Measurements from ENCODE around the gene UGDH.
"Not testable (repeated sequence)": the region's sequence is repeated elsewhere in the genome, so short reads cannot be mapped to it uniquely, and the experiment has no call there.

The UGDH gene

GRCh38 chr4:39527296-39528060 is at the start of gene UGDH:
Gene UGDH (minus strand): TSS chr4:39527439. CDS start chr4:39521512, 5,927 bp downstream.
- in situ Hi-C loops (cut with MboI; ENCODE audit: low sequenced_read_pairs), result no loop called here

- in situ Hi-C loops (cut with MboI; ENCODE audit: low sequenced_read_pairs), result no loop called here
Measured at GRCh38 chr4:39574946-39575345, 47.7 kb upstream of the UGDH start.

- in situ Hi-C loops (cut with MboI; ENCODE audit: low sequenced_read_pairs), result no loop called here
Measured at GRCh38 chr4:39571504-39571903, 44.3 kb upstream of the UGDH start.

- in situ Hi-C loops (cut with MboI; ENCODE audit: low sequenced_read_pairs), result no loop called here
Measured at GRCh38 chr4:39571054-39571453, 43.8 kb upstream of the UGDH start.

GRCh38 chr4:39569209-39569608 is 42.0 kb upstream of the UGDH start:
- in situ Hi-C loops (cut with MboI; ENCODE audit: low sequenced_read_pairs), result no loop called here

GRCh38 chr4:39568805-39569204 is 41.6 kb upstream of the UGDH start:
- in situ Hi-C loops (cut with MboI; ENCODE audit: low sequenced_read_pairs), result no loop called here

- in situ Hi-C loops (cut with MboI; ENCODE audit: low sequenced_read_pairs), result no loop called here
Measured at GRCh38 chr4:39565878-39566600, 38.8 kb upstream of the UGDH start.

GRCh38 chr4:39563346-39563847 is 36.2 kb upstream of the UGDH start:
- in situ Hi-C loops (cut with MboI; ENCODE audit: low sequenced_read_pairs), result no loop called here

GRCh38 chr4:39562792-39563191 is 35.6 kb upstream of the UGDH start:
- in situ Hi-C loops (cut with MboI; ENCODE audit: low sequenced_read_pairs), result no loop called here

- in situ Hi-C loops (cut with MboI; ENCODE audit: low sequenced_read_pairs), result no loop called here
Measured at GRCh38 chr4:39559626-39560025, 32.4 kb upstream of the UGDH start.

DNA sequence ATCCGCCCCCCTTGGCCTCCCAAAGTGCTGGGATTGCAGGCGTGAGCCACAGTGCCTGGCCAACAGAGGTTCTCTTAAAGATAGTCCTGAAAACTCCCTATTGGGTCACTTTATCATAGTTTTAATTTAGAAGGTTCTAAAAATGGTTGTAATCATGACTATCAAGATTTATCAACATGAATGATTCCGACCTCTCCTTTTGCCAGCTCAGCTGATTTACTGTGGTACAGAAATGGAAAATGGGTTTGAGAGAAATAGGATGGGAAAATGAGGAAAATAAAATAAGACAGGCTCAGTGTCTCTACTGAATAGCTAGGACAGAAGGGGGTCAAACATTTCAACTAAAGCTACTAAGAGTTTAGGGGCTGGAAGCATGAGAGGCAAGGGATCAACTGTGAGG is 28.2 kb upstream of the UGDH start:
- in situ Hi-C loops (cut with MboI; ENCODE audit: low sequenced_read_pairs), result no loop called here

GRCh38 chr4:39548425-39549067 is 21.3 kb upstream of the UGDH start:
- in situ Hi-C loops (cut with MboI; ENCODE audit: low sequenced_read_pairs), result no loop called here

DNA sequence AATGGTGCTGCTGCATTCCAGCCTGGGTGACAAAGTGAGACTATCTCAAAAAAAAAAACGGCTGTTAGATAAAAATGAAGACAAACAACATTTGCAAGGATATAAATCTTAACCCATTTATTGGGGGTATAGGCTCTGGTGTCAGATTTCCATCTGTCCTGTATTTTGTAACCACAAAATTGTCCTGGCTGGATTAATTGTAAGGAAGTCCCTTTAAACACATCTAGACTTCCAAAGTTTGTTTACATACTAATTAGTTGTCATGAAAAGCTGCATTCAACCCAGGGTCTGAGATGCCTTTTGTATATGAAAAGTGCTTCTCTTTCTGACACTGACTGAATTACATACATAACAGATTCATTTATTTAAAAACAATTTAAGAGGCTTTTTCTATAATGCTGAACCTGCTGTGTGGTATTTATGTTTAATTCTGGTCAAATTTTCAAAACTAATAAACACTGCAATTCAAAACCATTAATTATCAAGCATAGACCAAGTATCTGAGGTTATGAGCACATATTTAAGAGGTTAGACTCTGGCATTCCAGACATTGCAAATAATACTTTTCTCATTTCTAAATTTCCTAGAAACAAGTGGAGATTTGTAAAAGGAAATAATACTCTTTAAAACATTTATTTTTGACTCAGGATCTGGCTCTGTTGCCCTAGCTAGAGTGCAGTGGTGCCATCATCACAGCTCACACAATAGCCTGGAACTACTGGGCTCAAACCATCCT is 17.5 kb upstream of the UGDH start:
- in situ Hi-C loops (cut with MboI; ENCODE audit: low sequenced_read_pairs), result no loop called here

- in situ Hi-C loops (cut with MboI; ENCODE audit: low sequenced_read_pairs), result not testable (repeated sequence)
Measured at GRCh38 chr4:39544080-39544479, 16.8 kb upstream of the UGDH start.

- in situ Hi-C loops (cut with MboI; ENCODE audit: low sequenced_read_pairs), result no loop called here
Measured at GRCh38 chr4:39543034-39543433, 15.8 kb upstream of the UGDH start.

- in situ Hi-C loops (cut with MboI; ENCODE audit: low sequenced_read_pairs), result no loop called here
Measured at GRCh38 chr4:39542611-39543012, 15.4 kb upstream of the UGDH start.

DNA sequence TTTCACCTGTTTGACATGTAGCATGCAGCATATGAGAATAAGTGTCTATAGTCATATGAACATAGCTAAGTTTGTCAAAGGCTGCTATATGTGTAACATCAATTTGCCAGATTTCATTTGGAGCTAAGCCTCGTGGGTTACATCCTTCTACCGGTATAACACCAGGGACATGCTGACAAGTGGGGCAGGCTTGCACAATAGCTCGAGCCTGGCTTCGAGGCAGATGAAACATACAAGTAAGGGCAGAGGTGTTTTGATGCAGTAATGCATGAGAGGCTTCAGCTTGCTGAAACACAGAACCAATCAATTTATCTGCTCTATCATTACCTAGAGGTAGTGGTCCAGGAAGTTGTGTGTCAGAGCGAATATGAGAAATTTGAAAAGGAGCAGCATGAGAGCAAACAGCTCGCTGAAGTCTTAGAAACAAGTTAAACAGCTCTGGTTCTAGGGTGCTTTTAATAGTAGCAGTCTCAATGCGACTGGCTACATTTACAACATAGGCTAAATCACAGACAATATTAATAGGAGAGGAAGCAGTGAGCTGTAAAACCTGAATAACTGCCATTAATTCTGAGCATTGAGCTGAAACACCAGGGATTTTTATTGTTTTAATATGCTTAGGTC is 14.9 kb upstream of the UGDH start:
- in situ Hi-C loops (cut with MboI; ENCODE audit: low sequenced_read_pairs), result no loop called here

DNA sequence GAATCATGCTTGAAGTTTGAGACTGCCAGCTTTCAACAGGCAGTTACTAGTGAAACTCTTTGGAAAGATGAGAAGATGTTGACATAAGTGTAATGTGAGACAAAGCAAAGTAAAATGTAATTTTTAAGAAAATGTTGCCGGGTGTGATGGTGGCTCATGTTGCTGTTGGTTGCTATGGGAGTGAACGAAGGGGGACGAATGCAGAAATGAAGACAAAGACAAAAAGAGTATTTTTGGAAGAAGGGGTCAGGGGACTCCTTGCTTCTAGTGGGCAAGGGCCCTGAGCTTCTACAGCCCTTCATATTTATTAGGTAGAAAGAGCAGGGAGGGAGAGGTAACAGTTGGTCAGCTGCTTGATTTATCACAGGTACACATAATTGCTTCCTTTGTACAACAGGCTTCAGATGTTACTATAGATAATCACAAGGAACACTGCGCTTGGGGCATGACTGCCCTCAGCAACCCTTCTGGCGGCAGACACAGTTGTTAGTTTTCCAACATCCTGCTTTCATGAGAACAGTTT is 11.9 kb upstream of the UGDH start:
- in situ Hi-C loops (cut with MboI; ENCODE audit: low sequenced_read_pairs), result no loop called here

DNA sequence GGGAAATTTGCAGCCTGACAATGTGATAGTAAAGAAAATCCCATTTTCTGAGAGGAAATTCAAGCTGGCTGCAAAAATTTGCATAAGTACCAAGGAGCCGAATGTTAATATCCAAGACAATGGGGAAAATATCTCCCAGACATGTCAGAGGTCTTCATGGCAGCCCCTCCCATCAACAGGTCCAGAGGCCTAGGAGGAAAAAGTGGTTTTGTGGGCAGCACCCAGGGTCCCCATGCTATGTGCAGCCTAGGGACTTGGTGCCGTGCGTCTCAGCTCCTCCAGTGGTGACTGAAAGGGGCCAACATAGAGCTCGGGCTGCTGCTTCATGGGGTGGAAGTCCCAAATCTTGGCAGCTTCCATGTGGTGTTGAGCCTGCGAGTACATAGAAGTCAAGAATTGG is 6.3 kb upstream of the UGDH start:
- in situ Hi-C loops (cut with MboI; ENCODE audit: low sequenced_read_pairs), result no loop called here

- in situ Hi-C loops (cut with MboI; ENCODE audit: low sequenced_read_pairs), result not testable (repeated sequence)
Measured at GRCh38 chr4:39532237-39532636, 5.0 kb upstream of the UGDH start.

All from HL-60/S4 (cell line).